T-helper 1 cell treated with Interleukin-12 subunit alpha and Interleukin-12 subunit beta and Interleukin-4 antibody, amounts not matched to agents 30 μg/mL and 1 μg/mL, for 36 hours (primary cell): ENCODE results near the gene WNT8B.
A peak's percentile ranks its signal among the peaks of the same experiment; 100 is the strongest.

ENCODE experiments used
- H3K27ac Mint-ChIP-seq: one replicate; pipeline ENCODE4 v1.8.0; 2021; ENCODE audit warnings: mild to moderate bottlenecking, mixed read lengths
- H3K27me3 Mint-ChIP-seq: one replicate; pipeline ENCODE4 v1.8.0; 2021; ENCODE audit warnings: low read depth, mixed read lengths
- H3K36me3 Mint-ChIP-seq: one replicate; pipeline ENCODE4 v1.8.0; 2021; ENCODE audit warnings: low read depth, mixed read lengths
- H3K4me1 Mint-ChIP-seq: one replicate; pipeline ENCODE4 v1.8.0; 2021; ENCODE audit warnings: low read depth, mixed read lengths
- H3K4me3 Mint-ChIP-seq: one replicate; pipeline ENCODE4 v1.8.0; 2021; ENCODE audit warnings: mild to moderate bottlenecking, moderate library complexity, mixed read lengths
- H3K9me3 Mint-ChIP-seq: one replicate; pipeline ENCODE4 v1.8.0; 2021; ENCODE audit warnings: mixed read lengths

WNT8B gene

GRCh38 chr10:100519311-100520051 is 56.7 kb downstream of the WNT8B start, which contains the start of gene SEC31B:
TSS of gene SEC31B (minus strand) at chr10:100519861. CDS start at chr10:100516952, 2,909 bp downstream.
- H3K36me3 Mint-ChIP-seq, result peaks cover 28% of the 10 kb centered on the region
- H3K27ac Mint-ChIP-seq, result peak within 1 kb of the TSS; percentile 17
- no peak within 1 kb of the TSS for H3K4me3 Mint-ChIP-seq
- H3K4me1 Mint-ChIP-seq, result peaks cover 34% of the 10 kb centered on the region
- no peaks in the 10 kb centered on the region for H3K27me3 Mint-ChIP-seq
- H3K9me3 Mint-ChIP-seq, result no peaks in the 10 kb centered on the region

- no peak overlapping the region for H3K27ac Mint-ChIP-seq
- peaks cover 32% of the 10 kb centered on the region for H3K4me1 Mint-ChIP-seq
- peaks cover 34% of the 10 kb centered on the region for H3K36me3 Mint-ChIP-seq
- no peak overlapping the region for H3K4me3 Mint-ChIP-seq
- H3K27me3 Mint-ChIP-seq, result no peaks in the 10 kb centered on the region
- H3K9me3 Mint-ChIP-seq, result no peaks in the 10 kb centered on the region
Measured at GRCh38 chr10:100520811-100521210, 58.0 kb downstream of the WNT8B start.

GRCh38 chr10:100522107-100522801 is 59.4 kb downstream of the WNT8B start:
- Mint-ChIP-seq H3K27me3 (no peaks in the 10 kb centered on the region), H3K4me1 (peaks cover 27% of the 10 kb centered on the region), H3K27ac (no peak overlapping the region), H3K36me3 (peaks cover 32% of the 10 kb centered on the region), H3K9me3 (no peaks in the 10 kb centered on the region), H3K4me3 (no peak overlapping the region)

GRCh38 chr10:100522945-100523344 is 60.1 kb downstream of the WNT8B start:
- Mint-ChIP-seq H3K36me3 (peaks cover 27% of the 10 kb centered on the region), H3K4me1 (peaks cover 22% of the 10 kb centered on the region), H3K9me3 (no peaks in the 10 kb centered on the region), H3K27ac (no peak overlapping the region), H3K27me3 (no peaks in the 10 kb centered on the region), H3K4me3 (no peak overlapping the region)

GRCh38 chr10:100524206-100524605 is 61.4 kb downstream of the WNT8B start:
- Mint-ChIP-seq H3K4me1 (peaks cover 16% of the 10 kb centered on the region), H3K4me3 (no peak overlapping the region), H3K27me3 (no peaks in the 10 kb centered on the region), H3K36me3 (peaks cover 33% of the 10 kb centered on the region), H3K27ac (no peak overlapping the region), H3K9me3 (no peaks in the 10 kb centered on the region)

GRCh38 chr10:100524638-100525037 is 61.8 kb downstream of the WNT8B start:
- Mint-ChIP-seq H3K27ac (no peak overlapping the region), H3K4me3 (no peak overlapping the region), H3K4me1 (peaks cover 14% of the 10 kb centered on the region), H3K9me3 (no peaks in the 10 kb centered on the region), H3K36me3 (peaks cover 33% of the 10 kb centered on the region), H3K27me3 (no peaks in the 10 kb centered on the region)

- Mint-ChIP-seq H3K27me3 (no peaks in the 10 kb centered on the region), H3K4me1 (peaks cover 22% of the 10 kb centered on the region), H3K9me3 (no peaks in the 10 kb centered on the region), H3K27ac (peak overlapping the region; percentile 94), H3K4me3 (peak overlapping the region; percentile 97), H3K36me3 (peaks cover 34% of the 10 kb centered on the region)
Measured at GRCh38 chr10:100528123-100528886, 65.5 kb downstream of the WNT8B start.

GRCh38 chr10:100528921-100529474 is 66.2 kb downstream of the WNT8B start:
- H3K9me3 Mint-ChIP-seq, result no peaks in the 10 kb centered on the region
- H3K27me3 Mint-ChIP-seq, result no peaks in the 10 kb centered on the region
- H3K4me1 Mint-ChIP-seq, result peaks cover 21% of the 10 kb centered on the region
- H3K36me3 Mint-ChIP-seq, result peaks cover 30% of the 10 kb centered on the region
- H3K4me3 Mint-ChIP-seq, result peak overlapping the region; percentile 97
- H3K27ac Mint-ChIP-seq, result peak overlapping the region; percentile 94

GRCh38 chr10:100529475-100530298 is 66.9 kb downstream of the WNT8B start, which contains the start of gene NDUFB8:
TSS of gene NDUFB8 (minus strand) at chr10:100529871. CDS start at chr10:100529851, 20 bp downstream.
- H3K4me1 Mint-ChIP-seq, result peaks cover 20% of the 10 kb centered on the region
- H3K4me3 Mint-ChIP-seq, result peak within 1 kb of the TSS; percentile 97
- H3K27me3 Mint-ChIP-seq, result no peaks in the 10 kb centered on the region
- H3K27ac Mint-ChIP-seq, result peak within 1 kb of the TSS; percentile 94
- no peaks in the 10 kb centered on the region for H3K9me3 Mint-ChIP-seq
- H3K36me3 Mint-ChIP-seq, result peaks cover 28% of the 10 kb centered on the region

- Mint-ChIP-seq H3K36me3 (peaks cover 12% of the 10 kb centered on the region), H3K4me3 (no peak overlapping the region), H3K27ac (peak overlapping the region; percentile 24), H3K27me3 (no peaks in the 10 kb centered on the region), H3K4me1 (peaks cover 25% of the 10 kb centered on the region), H3K9me3 (no peaks in the 10 kb centered on the region)
Measured at GRCh38 chr10:100531761-100532160, 69.0 kb downstream of the WNT8B start.
